DND-41 (cell line): ENCODE results near the gene ITPR1.

Experiments
- ATAC-seq: fragments of 200-7000 bp; cut with Tn5 transposase; 3 replicates; pipeline ENCODE4 v1.9.1; 2021; ENCODE audit warnings: low read depth; ENCODE audit not compliant: insufficient read depth
- DNase-seq: peaks from one replicate; pipeline ENCODE4 v3.0.0-alpha.2; 2020
- H2AFZ ChIP-seq: 2 replicates; pipeline ENCODE4 v1.6.0; 2012; ENCODE audit warnings: low read depth, low read length
- H3K27ac ChIP-seq: 2 replicates; pipeline ENCODE4 v1.5.1; 2012; ENCODE audit warnings: low read length, inconsistent platforms
- H3K27me3 ChIP-seq: fragments of 200-600 bp; sonication (generic); 2 replicates; pipeline ENCODE4 v1.6.0; 2012; ENCODE audit warnings: low read length, mild to moderate bottlenecking, inconsistent platforms; ENCODE audit not compliant: insufficient read depth, poor library complexity
- H3K36me3 ChIP-seq: 2 replicates; pipeline ENCODE4 v1.5.1; 2012; ENCODE audit warnings: low read length, inconsistent platforms; ENCODE audit not compliant: insufficient read depth
- H3K4me1 ChIP-seq: 2 replicates; pipeline ENCODE4 v1.5.1; 2012; ENCODE audit warnings: mild to moderate bottlenecking, low read length; ENCODE audit not compliant: insufficient read depth
- H3K4me2 ChIP-seq: 2 replicates; pipeline ENCODE4 v1.6.0; 2012; ENCODE audit warnings: mild to moderate bottlenecking, moderate library complexity, low read length, inconsistent platforms; ENCODE audit not compliant: insufficient read depth
- H3K4me3 ChIP-seq, 2 experiments: fragments of 200-600 bp in 1 of 2; shearing (Covaris generic) in 1 of 2; 2 replicates each; pipeline ENCODE4 v1.5.1; 2012 to 2016; ENCODE audit warnings: inconsistent platforms in 2 of 2, low read length in 2 of 2, mild to moderate bottlenecking in 2 of 2, low read depth in 1 of 2, moderate library complexity in 1 of 2
- H3K79me2 ChIP-seq: 2 replicates; pipeline ENCODE4 v1.6.0; 2012; ENCODE audit warnings: low read length, inconsistent platforms; ENCODE audit not compliant: insufficient read depth
- H3K9ac ChIP-seq: 2 replicates; pipeline ENCODE4 v1.6.0; 2012; ENCODE audit warnings: low read depth, mild to moderate bottlenecking, inconsistent platforms, low read length, moderate library complexity
- H3K9me3 ChIP-seq: 2 replicates; pipeline ENCODE4 v1.5.1; 2012; ENCODE audit warnings: low read length, moderate library complexity, mild to moderate bottlenecking, inconsistent platforms; ENCODE audit not compliant: insufficient read depth, severe bottlenecking
- H4K20me1 ChIP-seq: 2 replicates; pipeline ENCODE4 v1.6.0; 2012; ENCODE audit warnings: low read length; ENCODE audit not compliant: insufficient read depth
- CTCF ChIP-seq: IDR thresholded peaks from 2 replicates; pipeline ENCODE4 v1.5.1; 2012; ENCODE audit warnings: borderline replicate concordance, low read length, moderate library complexity, mild to moderate bottlenecking; ENCODE audit not compliant: poor library complexity, severe bottlenecking; ENCODE audit errors: extremely low read depth
- EZH2 ChIP-seq: IDR thresholded peaks from 3 replicates; pipeline ENCODE4 v1.6.1; 2012; ENCODE audit warnings: borderline replicate concordance, low read depth, mild to moderate bottlenecking, moderate library complexity, low read length, inconsistent platforms; ENCODE audit not compliant: severe bottlenecking

ITPR1 gene

GRCh38 chr3:4471907-4472306, 21.2 kb upstream of the ITPR1 start:
- no peak for ATAC-seq
- no peak for DNase-seq
- TF ChIP-seq EZH2 (no peak), CTCF (no peak)
- no peak overlapping the region for H3K27ac ChIP-seq
- H3K9ac ChIP-seq: no peak overlapping the region
- peaks cover 15% of the 10 kb centered on the region for H3K27me3 ChIP-seq
- no peak overlapping the region for H3K4me2 ChIP-seq
- no peaks in the 10 kb centered on the region for H3K36me3 ChIP-seq
- H3K4me3 ChIP-seq: no peak overlapping the region
- H3K4me1 ChIP-seq: peaks cover 7% of the 10 kb centered on the region
- no peaks in the 10 kb centered on the region for H3K9me3 ChIP-seq
- H3K79me2 ChIP-seq: 0 out of 2 replicates have a peak, but pooled peaks cover under 1% of the 10 kb centered on the region
- H4K20me1 ChIP-seq: no peaks in the 10 kb centered on the region
- no peak overlapping the region for H2AFZ ChIP-seq

- Histone ChIP-seq H3K4me1 (peaks cover 5% of the 10 kb centered on the region), H3K4me2 (no peak overlapping the region), H3K9me3 (no peaks in the 10 kb centered on the region), H3K36me3 (no peaks in the 10 kb centered on the region), H4K20me1 (no peaks in the 10 kb centered on the region), H3K27ac (no peak overlapping the region), H3K79me2 (no peaks in the 10 kb centered on the region), H2AFZ (no peak overlapping the region), H3K9ac (no peak overlapping the region), H3K27me3 (peaks cover 19% of the 10 kb centered on the region), H3K4me3 (no peak overlapping the region)
- ATAC-seq (no peak), DNase-seq (no peak)
- TF ChIP-seq EZH2 (no peak), CTCF (no peak)
Observed at GRCh38 chr3:4472312-4472711, 20.8 kb upstream of the ITPR1 start.

GRCh38 chr3:4472766-4473165, 20.4 kb upstream of the ITPR1 start:
- no peak overlapping the region for H3K9ac ChIP-seq
- TF ChIP-seq EZH2: no peak
- no peak for TF ChIP-seq CTCF
- peaks cover 19% of the 10 kb centered on the region for H3K27me3 ChIP-seq
- no peak overlapping the region for H3K27ac ChIP-seq
- no peak overlapping the region for H2AFZ ChIP-seq
- DNase-seq (no peak), ATAC-seq (no peak)
- no peak overlapping the region for H3K4me3 ChIP-seq
- H3K9me3 ChIP-seq: no peaks in the 10 kb centered on the region
- H3K4me1 ChIP-seq: peaks cover under 1% of the 10 kb centered on the region; the same call in 1 of the 2 replicates
- H4K20me1 ChIP-seq: no peaks in the 10 kb centered on the region
- H3K79me2 ChIP-seq: no peaks in the 10 kb centered on the region
- no peak overlapping the region for H3K4me2 ChIP-seq
- H3K36me3 ChIP-seq: no peaks in the 10 kb centered on the region
